ENCODE data around the gene LKAAEAR1. TPM values are rescaled to one million over a fixed set of nuclear protein-coding genes. Genes with fewer than 3 reads are reported as not detected.

LKAAEAR1 gene
- total RNA-seq, 6 experiments from 2014 or later, result not detected

DNA sequence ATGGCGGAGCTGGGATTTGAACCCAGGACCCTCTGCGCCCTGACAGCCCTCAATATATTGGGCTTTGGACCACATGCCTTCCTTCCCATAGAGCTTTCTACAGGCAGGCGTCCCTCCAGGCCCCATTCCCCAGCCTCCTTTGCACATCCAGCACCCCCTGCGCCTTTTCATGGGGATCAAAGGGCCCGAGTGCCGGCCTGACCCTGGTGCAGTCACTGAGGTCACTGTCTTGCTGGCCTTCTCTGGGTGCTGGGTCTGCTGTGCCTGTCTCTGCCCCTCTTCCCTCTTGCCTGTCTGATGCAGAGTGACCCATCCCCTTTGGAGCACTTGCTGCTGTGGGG, 2.6 kb downstream of the LKAAEAR1 start:
- no peaks in the 10 kb centered on the region for H3K36me3 ChIP-seq
- no peaks in the 10 kb centered on the region for H3K9me3 ChIP-seq
- WGBS (ENCODE audit: insufficient coverage, low coverage, low lambda C conversion rate, missing lambda C conversion rate), result 94% methylated on average over 3 of the region's 6 CpGs
- TF ChIP-seq POLR2A (IDR thresholded peaks at IDR 0.05), result no peak
- TF ChIP-seq, protein P1, sequence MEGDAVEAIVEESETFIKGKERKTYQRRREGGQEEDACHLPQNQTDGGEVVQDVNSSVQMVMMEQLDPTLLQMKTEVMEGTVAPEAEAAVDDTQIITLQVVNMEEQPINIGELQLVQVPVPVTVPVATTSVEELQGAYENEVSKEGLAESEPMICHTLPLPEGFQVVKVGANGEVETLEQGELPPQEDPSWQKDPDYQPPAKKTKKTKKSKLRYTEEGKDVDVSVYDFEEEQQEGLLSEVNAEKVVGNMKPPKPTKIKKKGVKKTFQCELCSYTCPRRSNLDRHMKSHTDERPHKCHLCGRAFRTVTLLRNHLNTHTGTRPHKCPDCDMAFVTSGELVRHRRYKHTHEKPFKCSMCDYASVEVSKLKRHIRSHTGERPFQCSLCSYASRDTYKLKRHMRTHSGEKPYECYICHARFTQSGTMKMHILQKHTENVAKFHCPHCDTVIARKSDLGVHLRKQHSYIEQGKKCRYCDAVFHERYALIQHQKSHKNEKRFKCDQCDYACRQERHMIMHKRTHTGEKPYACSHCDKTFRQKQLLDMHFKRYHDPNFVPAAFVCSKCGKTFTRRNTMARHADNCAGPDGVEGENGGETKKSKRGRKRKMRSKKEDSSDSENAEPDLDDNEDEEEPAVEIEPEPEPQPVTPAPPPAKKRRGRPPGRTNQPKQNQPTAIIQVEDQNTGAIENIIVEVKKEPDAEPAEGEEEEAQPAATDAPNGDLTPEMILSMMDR (IDR thresholded peaks at IDR 0.05), result no peak
- DNase-seq (no peak), ATAC-seq (no peak)
- H3K27me3 ChIP-seq, result peaks cover 0 to 12% of the 10 kb centered on the region in 2 donors
- H3K4me1 ChIP-seq, result peaks cover 0 to 18% (median 1%) of the 10 kb centered on the region in 4 donors
- intact Hi-C loops (cut with DNase I), result no loop called here
- H3K27ac ChIP-seq, result no peak overlapping the region
- no peak overlapping the region for H3K4me3 ChIP-seq

DNA sequence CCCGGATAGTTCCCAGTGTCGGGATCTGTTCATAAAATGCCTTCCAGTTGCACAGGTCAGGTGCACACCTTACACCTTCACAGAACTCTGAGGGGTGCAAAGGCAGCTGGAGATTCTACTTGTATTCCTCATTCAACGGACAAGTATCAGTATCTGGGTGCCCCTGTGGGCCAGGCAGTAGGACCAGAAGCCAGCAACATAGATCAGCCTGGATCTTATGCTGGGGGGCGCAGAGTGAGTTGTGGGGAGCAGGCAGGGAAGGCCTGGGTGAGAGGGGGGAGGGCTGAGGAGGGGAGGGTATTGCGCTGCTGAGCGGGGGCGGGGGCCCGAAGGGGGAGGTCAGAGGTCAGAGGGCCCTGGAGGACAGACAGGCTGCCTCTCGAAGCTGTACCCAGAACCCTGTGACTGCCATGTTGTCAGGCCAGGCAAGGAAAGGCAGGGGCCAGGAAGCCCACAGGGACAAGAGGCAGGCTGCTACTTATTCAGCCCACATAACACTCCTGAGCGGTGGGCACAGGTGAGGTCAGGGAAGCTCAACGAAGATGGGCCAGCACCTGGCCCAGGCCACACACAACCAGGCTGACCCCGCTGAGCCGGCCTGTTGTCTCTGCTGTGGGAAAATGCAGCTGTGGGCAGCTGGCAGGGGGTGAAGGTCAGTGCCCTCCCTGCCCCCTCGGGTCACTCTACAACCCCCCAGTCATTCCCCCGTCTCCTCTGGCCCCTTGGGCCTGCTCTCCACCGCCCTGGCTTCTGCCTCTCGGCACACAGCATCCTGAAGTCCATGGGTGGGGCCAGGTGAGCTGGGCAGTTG, 3.2 kb downstream of the LKAAEAR1 start:
- H3K4me3 ChIP-seq, result peak overlapping the region in 1 of 3 donors; percentile 63
- H3K36me3 ChIP-seq, result no peaks in the 10 kb centered on the region
- peaks cover 0 to 12% of the 10 kb centered on the region in 2 donors for H3K27me3 ChIP-seq
- intact Hi-C loops (cut with DNase I), result no loop called here
- no peak for ATAC-seq
- peak in 1 of 3 donors; percentile 31 for DNase-seq
- H3K27ac ChIP-seq, result no peak overlapping the region
- no peaks in the 10 kb centered on the region for H3K9me3 ChIP-seq
- 47% methylated on average over 5 of the region's 17 CpGs for WGBS (ENCODE audit: insufficient coverage, low coverage, low lambda C conversion rate, missing lambda C conversion rate)
- H3K4me1 ChIP-seq, result peaks cover 0 to 18% (median 1%) of the 10 kb centered on the region in 4 donors
- TF ChIP-seq POLR2A (IDR thresholded peaks at IDR 0.05), result no peak
- TF ChIP-seq, protein P1 (IDR thresholded peaks at IDR 0.05), result no peak

- TF ChIP-seq POLR2A (IDR thresholded peaks at IDR 0.05), result no peak
- TF ChIP-seq, protein P1 (IDR thresholded peaks at IDR 0.05), result no peak
- WGBS (ENCODE audit: insufficient coverage, low coverage, low lambda C conversion rate, missing lambda C conversion rate), result 10% methylated on average over 6 of the region's 62 CpGs
Measured at GRCh38 chr20:64080013-64080812, 4.0 kb downstream of the LKAAEAR1 start, which contains the start of gene OPRL1. Gene OPRL1 (plus strand): TSS chr20:64080082. CDS start chr20:64092721, 12,639 bp downstream.

DNA sequence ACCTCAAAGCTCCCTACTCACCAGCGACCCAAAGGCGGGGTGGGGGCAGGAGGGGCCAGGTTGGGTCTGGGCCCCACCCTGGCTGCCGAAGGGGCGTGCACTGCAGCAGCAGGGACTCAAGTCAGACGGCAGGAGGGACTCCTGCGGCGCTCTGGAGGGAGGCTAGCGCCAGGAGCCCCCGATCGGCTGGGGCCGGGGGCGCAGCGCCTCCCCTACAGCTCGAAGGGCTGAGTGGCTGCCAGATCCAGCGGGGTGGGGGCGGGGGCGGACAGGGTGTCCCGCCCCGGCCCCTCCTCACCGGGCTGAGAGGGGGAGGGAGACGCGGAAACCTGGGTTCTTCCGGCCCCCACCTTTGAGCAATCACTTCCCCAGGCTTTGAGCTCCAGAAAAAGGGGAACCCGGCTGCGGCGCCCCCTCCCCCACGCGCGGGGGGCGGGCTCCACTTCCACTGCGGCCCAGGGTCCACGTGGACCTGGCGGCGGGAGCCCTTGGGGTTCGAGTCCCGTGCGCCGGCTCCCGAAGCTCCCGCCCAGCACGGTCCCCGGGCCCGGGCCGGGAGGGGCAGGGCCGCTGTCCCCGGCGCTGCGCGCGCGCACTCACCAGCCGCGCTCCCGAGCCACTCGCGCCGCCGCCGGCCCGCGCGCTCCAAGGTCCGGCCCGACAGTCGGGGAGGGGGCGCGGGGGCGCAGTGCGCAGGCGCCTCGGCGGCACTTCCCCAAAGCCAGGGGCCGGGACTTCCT, 4.8 kb downstream of the LKAAEAR1 start, which contains the start of gene RGS19:
Gene RGS19, minus strand, starts transcription at position 246 of the 740 bp plus-strand sequence. CDS start 2,632 bp downstream, outside the sequence.
- no peaks in the 10 kb centered on the region for H3K36me3 ChIP-seq
- peak; percentile 51 to 57 (median 54) for ATAC-seq
- H3K4me1 ChIP-seq, result peaks cover 0 to 18% (median 1%) of the 10 kb centered on the region in 4 donors
- H3K27ac ChIP-seq, result peak within 1 kb of the TSS; percentile 50 to 73 (median 68)
- intact Hi-C loops (cut with DNase I), result no loop called here
- DNase-seq, result peak; percentile 79 to 86 (median 81)
- H3K4me3 ChIP-seq, result peak within 1 kb of the TSS; percentile 56 to 63 (median 58)
- TF ChIP-seq POLR2A (IDR thresholded peaks at IDR 0.05), result peak; percentile 21
- TF ChIP-seq, protein P1 (IDR thresholded peaks at IDR 0.05), result no peak
- peaks cover 0 to 8% of the 10 kb centered on the region in 2 donors for H3K27me3 ChIP-seq
- H3K9me3 ChIP-seq, result no peaks in the 10 kb centered on the region
- 3% methylated on average over 12 of the region's 73 CpGs for WGBS (ENCODE audit: insufficient coverage, low coverage, low lambda C conversion rate, missing lambda C conversion rate)

More at GRCh38 chr20:64080013-64080812, 4.0 kb downstream of the LKAAEAR1 start, which contains the start of gene OPRL1:
- Histone ChIP-seq H3K4me1 (peaks cover 0 to 18% (median 1%) of the 10 kb centered on the region in 4 donors), H3K4me3 (peak within 1 kb of the TSS; percentile 56 to 63 (median 58)), H3K27ac (peak within 1 kb of the TSS; percentile 50 to 73 (median 68)), H3K27me3 (peaks cover 0 to 12% of the 10 kb centered on the region in 2 donors), H3K36me3 (no peaks in the 10 kb centered on the region), H3K9me3 (no peaks in the 10 kb centered on the region)
- intact Hi-C loops (cut with DNase I), result no loop called here
- DNase-seq (no peak), ATAC-seq (peak in 2 of 4 donors; percentile 1 to 2)
